Astrocyte (in vitro differentiated cells and primary cell): ENCODE measurements around the gene RBM22. TPM values are rescaled to one million over a fixed set of nuclear protein-coding genes. Genes with fewer than 3 reads are reported as not detected.

Experiments used
- DNase-seq: peaks from one replicate; pipeline ENCODE4 v3.0.0-alpha.2; 2010; ENCODE audit warnings: low read depth
- FAIRE-seq: peaks from 2 replicates; lab custom pipeline; 2011; peaks lifted over from hg19 to GRCh38; lab: Jason Lieb, UNC
- H2AFZ ChIP-seq: 2 replicates; pipeline ENCODE4 v1.6.0; 2012; ENCODE audit warnings: low read depth, low read length, inconsistent platforms
- H3K27ac ChIP-seq: 2 replicates; pipeline ENCODE4 v1.5.1; 2011; ENCODE audit warnings: low read depth, low read length, inconsistent platforms
- H3K27me3 ChIP-seq: 2 replicates; pipeline ENCODE4 v1.6.0; 2011; ENCODE audit warnings: low read length, inconsistent platforms; ENCODE audit not compliant: insufficient read depth
- H3K36me3 ChIP-seq: 2 replicates; pipeline ENCODE4 v1.5.1; 2011; ENCODE audit warnings: low read length, inconsistent platforms; ENCODE audit not compliant: insufficient read depth
- H3K4me1 ChIP-seq: 2 replicates; pipeline ENCODE4 v1.5.1; 2011; ENCODE audit warnings: low read length, inconsistent platforms; ENCODE audit not compliant: insufficient read depth
- H3K4me2 ChIP-seq: 2 replicates; pipeline ENCODE4 v1.6.0; 2012; ENCODE audit warnings: low read length, inconsistent platforms
- H3K4me3 ChIP-seq: 2 replicates; pipeline ENCODE4 v1.5.1; 2011; ENCODE audit warnings: low read depth, mild to moderate bottlenecking, low read length, inconsistent platforms; ENCODE audit not compliant: insufficient read depth
- H3K79me2 ChIP-seq: 2 replicates; pipeline ENCODE4 v1.6.0; 2012; ENCODE audit warnings: mild to moderate bottlenecking, low read length, inconsistent platforms; ENCODE audit not compliant: insufficient read depth
- H3K9ac ChIP-seq: 2 replicates; pipeline ENCODE4 v1.6.0; 2012; ENCODE audit warnings: mild to moderate bottlenecking, low read length, inconsistent platforms
- H3K9me3 ChIP-seq: 2 replicates; pipeline ENCODE4 v1.5.1; 2012; ENCODE audit warnings: low read depth, mild to moderate bottlenecking, low read length, inconsistent platforms; ENCODE audit not compliant: insufficient read depth
- H4K20me1 ChIP-seq: 2 replicates; pipeline ENCODE4 v1.6.0; 2012; ENCODE audit warnings: low read length, inconsistent platforms; ENCODE audit not compliant: insufficient read depth
- H3K27ac Mint-ChIP-seq: one replicate; pipeline ENCODE4 v1.8.0; 2021; ENCODE audit warnings: mild to moderate bottlenecking, mixed read lengths; ENCODE audit not compliant: unreplicated experiment
- H3K27me3 Mint-ChIP-seq: one replicate; pipeline ENCODE4 v1.8.0; 2021; ENCODE audit warnings: low read depth, mixed read lengths; ENCODE audit not compliant: unreplicated experiment
- H3K36me3 Mint-ChIP-seq: one replicate; pipeline ENCODE4 v1.8.0; 2021; ENCODE audit warnings: low read depth, mixed read lengths; ENCODE audit not compliant: unreplicated experiment
- H3K4me1 Mint-ChIP-seq: one replicate; pipeline ENCODE4 v1.8.0; 2021; ENCODE audit warnings: low read depth, mixed read lengths; ENCODE audit not compliant: unreplicated experiment
- H3K4me3 Mint-ChIP-seq: one replicate; pipeline ENCODE4 v1.8.0; 2021; ENCODE audit warnings: mild to moderate bottlenecking, moderate library complexity, mixed read lengths; ENCODE audit not compliant: unreplicated experiment
- H3K9me3 Mint-ChIP-seq: one replicate; pipeline ENCODE4 v1.8.0; 2021; ENCODE audit warnings: mild to moderate bottlenecking, mixed read lengths; ENCODE audit not compliant: unreplicated experiment
- EZH2 ChIP-seq: IDR thresholded peaks from 2 replicates; pipeline ENCODE4 v1.6.1; 2012; ENCODE audit warnings: mild to moderate bottlenecking, low read length, inconsistent platforms; ENCODE audit not compliant: insufficient read depth
- total RNA-seq: library from RNA; stranded (reverse); gene quantifications from 2 replicates; pipeline ENCODE4 v1.2.1, GENCODE V29; 2021
- TF ChIP-seq, protein P1 (sequence below): IDR thresholded peaks from 2 replicates; pipeline ENCODE4 v1.5.1; 2011; ENCODE audit warnings: low read depth, mild to moderate bottlenecking, inconsistent platforms, low read length, moderate library complexity; ENCODE audit not compliant: insufficient read depth

The RBM22 gene
- total RNA-seq, 1 donor from 2014 or later: 47.4 TPM

DNA sequence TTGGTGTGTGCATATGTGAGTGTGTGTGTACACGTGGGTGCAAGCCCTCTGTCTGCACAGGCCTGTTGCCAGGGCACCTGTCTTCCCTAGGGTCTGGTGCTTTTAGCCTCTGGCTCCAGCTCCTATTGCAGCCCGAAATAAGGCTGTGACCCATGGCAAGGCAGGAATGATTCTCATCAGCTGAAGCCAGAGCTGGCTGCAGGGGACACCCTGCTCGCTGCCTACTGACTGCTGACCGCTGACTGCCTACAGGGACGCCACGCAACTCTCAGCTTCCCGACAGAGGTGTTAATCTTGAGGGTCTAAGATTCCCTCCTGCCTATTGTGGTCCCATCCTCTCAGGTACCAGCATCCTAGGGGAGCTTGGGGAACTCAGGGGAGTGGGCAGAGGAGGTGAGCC lies 39.8 kb downstream of the RBM22 start, which contains the start of gene MYOZ3:
TSS of gene MYOZ3 (plus strand) at position 166 of the 400 bp plus-strand sequence. CDS start 1,691 bp downstream, outside the sequence.
- DNase-seq (no peak), FAIRE-seq (no peak)
- Histone ChIP-seq H3K36me3 (no peaks in the 10 kb centered on the region), H3K27ac (no peak within 1 kb of the TSS), H3K4me2 (no peak within 1 kb of the TSS), H2AFZ (no peak within 1 kb of the TSS), H4K20me1 (peaks cover 7% of the 10 kb centered on the region), H3K4me1 (peaks cover 6% of the 10 kb centered on the region), H3K4me3 (no peak within 1 kb of the TSS), H3K27me3 (peaks cover 14% of the 10 kb centered on the region), H3K9ac (no peak within 1 kb of the TSS), H3K79me2 (no peaks in the 10 kb centered on the region), H3K9me3 (no peaks in the 10 kb centered on the region)
- H3K4me3 Mint-ChIP-seq: peak within 1 kb of the TSS; percentile 60
- TF ChIP-seq, protein P1, sequence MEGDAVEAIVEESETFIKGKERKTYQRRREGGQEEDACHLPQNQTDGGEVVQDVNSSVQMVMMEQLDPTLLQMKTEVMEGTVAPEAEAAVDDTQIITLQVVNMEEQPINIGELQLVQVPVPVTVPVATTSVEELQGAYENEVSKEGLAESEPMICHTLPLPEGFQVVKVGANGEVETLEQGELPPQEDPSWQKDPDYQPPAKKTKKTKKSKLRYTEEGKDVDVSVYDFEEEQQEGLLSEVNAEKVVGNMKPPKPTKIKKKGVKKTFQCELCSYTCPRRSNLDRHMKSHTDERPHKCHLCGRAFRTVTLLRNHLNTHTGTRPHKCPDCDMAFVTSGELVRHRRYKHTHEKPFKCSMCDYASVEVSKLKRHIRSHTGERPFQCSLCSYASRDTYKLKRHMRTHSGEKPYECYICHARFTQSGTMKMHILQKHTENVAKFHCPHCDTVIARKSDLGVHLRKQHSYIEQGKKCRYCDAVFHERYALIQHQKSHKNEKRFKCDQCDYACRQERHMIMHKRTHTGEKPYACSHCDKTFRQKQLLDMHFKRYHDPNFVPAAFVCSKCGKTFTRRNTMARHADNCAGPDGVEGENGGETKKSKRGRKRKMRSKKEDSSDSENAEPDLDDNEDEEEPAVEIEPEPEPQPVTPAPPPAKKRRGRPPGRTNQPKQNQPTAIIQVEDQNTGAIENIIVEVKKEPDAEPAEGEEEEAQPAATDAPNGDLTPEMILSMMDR: no peak
- H3K4me1 Mint-ChIP-seq: peaks cover 11% of the 10 kb centered on the region
- H3K36me3 Mint-ChIP-seq: peaks cover 2% of the 10 kb centered on the region
- H3K27me3 Mint-ChIP-seq: peaks cover 28% of the 10 kb centered on the region
- peak within 1 kb of the TSS; percentile 34 for H3K27ac Mint-ChIP-seq
- peaks cover 3% of the 10 kb centered on the region for H3K9me3 Mint-ChIP-seq

GRCh38 chr5:150660108-150660831 lies 40.6 kb downstream of the RBM22 start:
- DNase-seq (no peak), FAIRE-seq (no peak)
- no peak overlapping the region for H2AFZ ChIP-seq
- Mint-ChIP-seq H3K27me3 (peaks cover 30% of the 10 kb centered on the region), H3K4me3 (peak overlapping the region; percentile 4), H3K36me3 (peaks cover 4% of the 10 kb centered on the region), H3K27ac (peak overlapping the region; percentile 9), H3K9me3 (peaks cover 3% of the 10 kb centered on the region), H3K4me1 (peaks cover 14% of the 10 kb centered on the region)
- peaks cover 14% of the 10 kb centered on the region for H3K27me3 ChIP-seq
- no peak for TF ChIP-seq EZH2
- TF ChIP-seq, protein P1: no peak
- H3K36me3 ChIP-seq: no peaks in the 10 kb centered on the region
- H3K4me2 ChIP-seq: no peak overlapping the region
- H3K4me1 ChIP-seq: peaks cover 13% of the 10 kb centered on the region
- H3K9ac ChIP-seq: no peak overlapping the region
- H3K9me3 ChIP-seq: no peaks in the 10 kb centered on the region
- H4K20me1 ChIP-seq: peaks cover 10% of the 10 kb centered on the region
- no peak overlapping the region for H3K4me3 ChIP-seq
- no peaks in the 10 kb centered on the region for H3K79me2 ChIP-seq
- no peak overlapping the region for H3K27ac ChIP-seq
